Measurements from ENCODE around the gene SESN1.

- TF ChIP-seq POLR2A (IDR thresholded peaks at IDR 0.05; ENCODE audit: low read depth, low read length) (no peak), TAF1 (IDR thresholded peaks at IDR 0.05; ENCODE audit: borderline replicate concordance, low read depth, low read length) (no peak)
Observed at GRCh38 chr6:109052852-109053251, 41.8 kb downstream of the SESN1 start.

Measured in GM12892 (cell line).